ENCODE results near the gene BMP6. TPM values are rescaled to one million over a fixed set of nuclear protein-coding genes. Genes with fewer than 3 reads are reported as not detected.

BMP6 gene
- total and polyA plus RNA-seq, 2 donors from 2014 or later = 5.0 to 10.0 TPM

DNA sequence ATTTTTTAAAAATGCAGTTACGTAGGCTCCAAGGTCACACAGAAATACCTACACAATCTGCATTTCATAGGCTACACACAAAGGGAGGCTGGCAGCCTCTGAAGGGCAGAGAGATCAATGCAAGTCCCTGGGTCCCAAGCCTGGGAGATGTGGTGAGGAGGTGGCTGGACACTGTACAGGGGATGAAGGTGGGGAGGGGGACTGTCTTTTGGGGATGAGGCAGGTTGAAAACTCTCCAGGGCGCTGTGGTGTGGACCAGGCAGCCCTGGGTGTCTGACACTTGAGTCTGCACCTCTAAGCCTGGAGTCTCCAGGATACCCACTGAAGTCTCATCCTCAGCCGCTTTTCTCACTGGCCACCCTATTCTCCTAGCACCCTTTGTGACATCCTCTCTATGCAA, 160.2 kb downstream of the BMP6 start:
- H3K27me3 ChIP-seq (ENCODE audit: control insufficient read depth, insufficient read depth, low read length) = no peaks in the 10 kb centered on the region
- no peaks in the 10 kb centered on the region for H3K9me3 ChIP-seq (ENCODE audit: control insufficient read depth in 2 of 3, insufficient read depth in 1 of 3, low read length in 3 of 3)
- H3K36me3 ChIP-seq (ENCODE audit: control insufficient read depth in 2 of 3, insufficient read depth in 3 of 3, low read length in 3 of 3) = peaks cover 15 to 65% (median 57%) of the 10 kb centered on the region in 3 donors
- FAIRE-seq (no peak), DNase-seq (no peak)
- TF ChIP-seq, protein P1, sequence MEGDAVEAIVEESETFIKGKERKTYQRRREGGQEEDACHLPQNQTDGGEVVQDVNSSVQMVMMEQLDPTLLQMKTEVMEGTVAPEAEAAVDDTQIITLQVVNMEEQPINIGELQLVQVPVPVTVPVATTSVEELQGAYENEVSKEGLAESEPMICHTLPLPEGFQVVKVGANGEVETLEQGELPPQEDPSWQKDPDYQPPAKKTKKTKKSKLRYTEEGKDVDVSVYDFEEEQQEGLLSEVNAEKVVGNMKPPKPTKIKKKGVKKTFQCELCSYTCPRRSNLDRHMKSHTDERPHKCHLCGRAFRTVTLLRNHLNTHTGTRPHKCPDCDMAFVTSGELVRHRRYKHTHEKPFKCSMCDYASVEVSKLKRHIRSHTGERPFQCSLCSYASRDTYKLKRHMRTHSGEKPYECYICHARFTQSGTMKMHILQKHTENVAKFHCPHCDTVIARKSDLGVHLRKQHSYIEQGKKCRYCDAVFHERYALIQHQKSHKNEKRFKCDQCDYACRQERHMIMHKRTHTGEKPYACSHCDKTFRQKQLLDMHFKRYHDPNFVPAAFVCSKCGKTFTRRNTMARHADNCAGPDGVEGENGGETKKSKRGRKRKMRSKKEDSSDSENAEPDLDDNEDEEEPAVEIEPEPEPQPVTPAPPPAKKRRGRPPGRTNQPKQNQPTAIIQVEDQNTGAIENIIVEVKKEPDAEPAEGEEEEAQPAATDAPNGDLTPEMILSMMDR (IDR thresholded peaks at IDR 0.05; ENCODE audit: borderline replicate concordance, extremely low read depth, insufficient read depth) = no peak
- H3K27ac ChIP-seq (ENCODE audit: low read depth in 2 of 2, low read length in 2 of 2) = no peak overlapping the region
- intact Hi-C loops (cut with DNase I) = no loop called here
- H3K4me3 ChIP-seq (ENCODE audit: low read length in 3 of 3) = no peak overlapping the region
- H3K4me1 ChIP-seq (ENCODE audit: control insufficient read depth in 2 of 3, insufficient read depth in 2 of 3, low read depth in 1 of 3, low read length in 3 of 3) = peaks cover 0 to 2% (median 0%) of the 10 kb centered on the region in 3 donors
- H3K9ac ChIP-seq (ENCODE audit: low read length in 3 of 3) = no peak overlapping the region

GRCh38 chr6:7887278-7887991, 161.5 kb downstream of the BMP6 start:
- H3K27ac ChIP-seq (ENCODE audit: low read depth in 2 of 2, low read length in 2 of 2) = no peak overlapping the region
- no peaks in the 10 kb centered on the region for H3K27me3 ChIP-seq (ENCODE audit: control insufficient read depth, insufficient read depth, low read length)
- FAIRE-seq (no peak), DNase-seq (no peak)
- H3K36me3 ChIP-seq (ENCODE audit: control insufficient read depth in 2 of 3, insufficient read depth in 3 of 3, low read length in 3 of 3) = peaks cover 13 to 65% (median 52%) of the 10 kb centered on the region in 3 donors
- H3K9ac ChIP-seq (ENCODE audit: low read length in 3 of 3) = no peak overlapping the region
- H3K9me3 ChIP-seq (ENCODE audit: control insufficient read depth in 2 of 3, insufficient read depth in 1 of 3, low read length in 3 of 3) = no peaks in the 10 kb centered on the region
- H3K4me1 ChIP-seq (ENCODE audit: control insufficient read depth in 2 of 3, insufficient read depth in 2 of 3, low read depth in 1 of 3, low read length in 3 of 3) = peaks cover 0 to 2% (median 0%) of the 10 kb centered on the region in 3 donors
- intact Hi-C loops (cut with DNase I) = no loop called here
- TF ChIP-seq, protein P1 (IDR thresholded peaks at IDR 0.05; ENCODE audit: borderline replicate concordance, extremely low read depth, insufficient read depth) = no peak
- H3K4me3 ChIP-seq (ENCODE audit: low read length in 3 of 3) = no peak overlapping the region

GRCh38 chr6:7888587-7889357, 162.9 kb downstream of the BMP6 start:
- TF ChIP-seq, protein P1 (IDR thresholded peaks at IDR 0.05; ENCODE audit: borderline replicate concordance, extremely low read depth, insufficient read depth) = no peak
- Histone ChIP-seq H3K9me3 (ENCODE audit: control insufficient read depth in 2 of 3, insufficient read depth in 1 of 3, low read length in 3 of 3) (no peaks in the 10 kb centered on the region), H3K9ac (ENCODE audit: low read length in 3 of 3) (no peak overlapping the region), H3K27ac (ENCODE audit: low read depth in 2 of 2, low read length in 2 of 2) (no peak overlapping the region), H3K4me3 (ENCODE audit: low read length in 3 of 3) (no peak overlapping the region), H3K27me3 (ENCODE audit: control insufficient read depth, insufficient read depth, low read length) (no peaks in the 10 kb centered on the region), H3K36me3 (ENCODE audit: control insufficient read depth in 2 of 3, insufficient read depth in 3 of 3, low read length in 3 of 3) (peaks cover 11 to 60% (median 52%) of the 10 kb centered on the region in 3 donors), H3K4me1 (ENCODE audit: control insufficient read depth in 2 of 3, insufficient read depth in 2 of 3, low read depth in 1 of 3, low read length in 3 of 3) (no peaks in the 10 kb centered on the region)
- no peak for FAIRE-seq
- intact Hi-C loops (cut with DNase I) = no loop called here
- DNase-seq = no peak
